GM10266 (cell line): Measurements from ENCODE around the gene CCDC148.
"Not testable (repeated sequence)": the region's sequence is repeated elsewhere in the genome, so short reads cannot be mapped to it uniquely, and the experiment has no call there.

Source experiments
- DNase-seq: peaks from one replicate; pipeline ENCODE4 v3.0.0; 2012; ENCODE audit errors: extremely low spot score
- TF ChIP-seq, protein P1 (sequence below): IDR thresholded peaks from 2 replicates; pipeline ENCODE4 v1.5.1; 2012; ENCODE audit warnings: mild to moderate bottlenecking, low read depth; ENCODE audit not compliant: control insufficient read depth, insufficient read depth; ENCODE audit errors: missing control alignments

Gene CCDC148

GRCh38 chr2:158357122-158357521, 99.4 kb downstream of the CCDC148 start:
- TF ChIP-seq, protein P1, sequence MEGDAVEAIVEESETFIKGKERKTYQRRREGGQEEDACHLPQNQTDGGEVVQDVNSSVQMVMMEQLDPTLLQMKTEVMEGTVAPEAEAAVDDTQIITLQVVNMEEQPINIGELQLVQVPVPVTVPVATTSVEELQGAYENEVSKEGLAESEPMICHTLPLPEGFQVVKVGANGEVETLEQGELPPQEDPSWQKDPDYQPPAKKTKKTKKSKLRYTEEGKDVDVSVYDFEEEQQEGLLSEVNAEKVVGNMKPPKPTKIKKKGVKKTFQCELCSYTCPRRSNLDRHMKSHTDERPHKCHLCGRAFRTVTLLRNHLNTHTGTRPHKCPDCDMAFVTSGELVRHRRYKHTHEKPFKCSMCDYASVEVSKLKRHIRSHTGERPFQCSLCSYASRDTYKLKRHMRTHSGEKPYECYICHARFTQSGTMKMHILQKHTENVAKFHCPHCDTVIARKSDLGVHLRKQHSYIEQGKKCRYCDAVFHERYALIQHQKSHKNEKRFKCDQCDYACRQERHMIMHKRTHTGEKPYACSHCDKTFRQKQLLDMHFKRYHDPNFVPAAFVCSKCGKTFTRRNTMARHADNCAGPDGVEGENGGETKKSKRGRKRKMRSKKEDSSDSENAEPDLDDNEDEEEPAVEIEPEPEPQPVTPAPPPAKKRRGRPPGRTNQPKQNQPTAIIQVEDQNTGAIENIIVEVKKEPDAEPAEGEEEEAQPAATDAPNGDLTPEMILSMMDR = no peak
- DNase-seq = no peak

DNA sequence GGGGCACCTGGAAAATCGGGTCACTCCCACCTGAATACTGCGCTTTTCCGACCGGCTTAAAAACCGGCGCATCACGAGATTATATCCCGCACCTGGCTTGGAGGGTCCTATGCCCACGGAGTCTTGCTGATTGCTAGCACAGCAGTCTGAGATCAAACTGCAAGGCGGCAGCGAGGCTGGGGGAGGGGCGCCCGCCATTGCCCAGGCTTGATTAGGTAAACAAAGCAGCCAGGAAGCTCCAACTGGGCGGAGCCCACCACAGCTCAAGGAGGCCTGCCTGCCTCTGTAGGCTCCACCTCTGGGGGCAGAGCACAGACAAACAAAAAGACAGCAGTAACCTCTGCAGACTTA, 105.1 kb downstream of the CCDC148 start:
- DNase-seq = not testable (repeated sequence)

GRCh38 chr2:158350751-158351465, 105.6 kb downstream of the CCDC148 start:
- DNase-seq = not testable (repeated sequence)

DNA sequence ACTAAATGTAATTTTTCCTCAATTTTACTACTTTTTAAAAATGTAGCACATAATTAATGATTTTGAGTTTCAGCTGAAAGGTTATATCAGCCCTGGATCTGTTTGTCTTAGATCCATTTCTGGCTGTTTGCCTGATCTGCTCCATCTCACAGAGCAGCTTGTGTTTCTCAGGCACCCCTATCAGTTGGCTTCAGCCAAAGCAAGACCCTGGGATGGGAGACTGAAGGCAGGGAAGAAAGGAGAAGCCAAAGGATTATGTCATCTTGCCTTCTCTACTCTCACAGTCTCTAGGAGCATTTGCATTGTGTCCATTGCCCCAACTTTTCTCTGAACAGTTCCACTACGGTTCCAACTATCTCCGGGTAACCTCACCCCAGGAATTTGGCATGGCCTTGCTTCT, 110.5 kb downstream of the CCDC148 start:
- DNase-seq = no peak
- TF ChIP-seq, protein P1 = no peak

DNA sequence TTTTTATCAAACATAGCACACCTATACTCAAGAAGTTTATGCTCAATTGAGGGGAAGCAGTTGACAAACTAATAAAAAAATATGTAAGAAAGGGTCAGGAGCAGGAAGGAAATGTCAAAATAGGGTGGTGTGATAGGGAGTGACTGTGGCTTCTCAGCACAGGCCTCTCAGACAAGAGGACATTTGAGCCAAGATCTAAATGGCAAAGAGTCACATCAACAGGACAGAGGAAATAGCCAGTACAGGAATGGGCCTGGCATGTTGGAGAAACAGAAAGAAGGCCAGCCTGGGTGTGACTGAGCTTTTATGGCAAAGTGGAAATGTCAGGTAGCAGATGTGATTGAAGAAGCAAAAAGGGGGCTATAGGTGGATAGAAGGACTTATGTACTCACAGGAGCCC, 117.0 kb downstream of the CCDC148 start:
- no peak for DNase-seq
- TF ChIP-seq, protein P1 = no peak

- DNase-seq = no peak
Measured at GRCh38 chr2:158337018-158337417, 119.5 kb downstream of the CCDC148 start.

DNA sequence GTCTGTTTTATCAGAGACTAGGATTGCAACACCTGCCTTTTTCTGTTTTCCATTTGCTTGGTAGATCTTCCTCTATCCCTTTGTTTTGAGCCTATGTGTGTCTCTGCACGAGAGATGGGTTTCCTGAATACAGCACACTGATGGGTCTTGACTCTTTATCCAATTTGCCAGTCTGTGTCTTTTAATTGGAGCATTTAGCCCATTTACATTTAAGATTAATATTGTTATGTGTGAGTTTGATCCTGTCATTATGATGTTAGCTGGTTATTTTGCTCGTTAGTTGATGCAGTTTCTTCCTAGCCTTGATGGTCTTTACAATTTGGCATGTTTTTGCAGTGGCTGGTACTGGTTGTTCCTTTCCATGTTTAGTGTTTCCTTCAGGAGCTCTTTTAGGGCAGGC, 124.8 kb downstream of the CCDC148 start:
- not testable (repeated sequence) for DNase-seq

More at GRCh38 chr2:158337018-158337417, 119.5 kb downstream of the CCDC148 start:
- TF ChIP-seq, protein P1 = no peak

DNA sequence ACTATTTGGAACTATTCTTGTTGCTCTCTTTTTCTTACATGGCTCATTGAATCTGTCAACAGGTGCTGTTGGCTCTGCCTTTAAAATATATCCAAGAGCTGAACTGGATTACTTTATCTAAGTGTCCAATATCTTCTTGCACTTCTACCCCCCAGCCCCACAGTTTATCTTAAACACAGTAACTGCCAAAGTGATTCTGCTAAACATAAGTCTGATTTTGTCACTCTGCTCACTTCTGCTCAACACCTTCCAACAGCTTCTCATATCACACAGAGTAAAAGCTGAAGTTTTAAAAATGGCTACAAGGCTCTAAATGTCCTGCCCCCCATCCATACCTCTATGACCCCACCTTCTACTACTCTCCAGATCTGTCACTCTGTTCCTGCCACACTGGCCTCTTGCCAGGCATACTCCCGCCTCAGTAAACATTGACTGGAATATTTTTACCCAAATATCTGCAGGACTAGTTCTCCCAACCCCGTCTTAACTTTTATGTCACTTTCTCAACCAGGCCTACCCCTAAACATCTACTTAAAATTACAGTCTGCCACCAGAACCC, 130.7 kb downstream of the CCDC148 start:
- no peak for DNase-seq

More for the DNA sequence above, 130.7 kb downstream of the CCDC148 start:
- TF ChIP-seq, protein P1 = no peak
